CD8-positive, alpha-beta memory T cell (primary cell): Measurements from ENCODE around the gene NCKAP5. TPM values are rescaled to one million over a fixed set of nuclear protein-coding genes. Genes with fewer than 3 reads are reported as not detected.

Experiments
- CTCF ChIA-PET: fragments of 350-600 bp; sonication (Branson Sonifier 250); formaldehyde crosslinking; loops from one replicate; lab custom pipeline; 2021; ENCODE audit warnings: antibody characterized with exemption; lab: Charles Lee
- POLR2A ChIA-PET: fragments of 350-600 bp; sonication (Branson Sonifier 250); formaldehyde crosslinking; loops from one replicate; lab custom pipeline; 2021; ENCODE audit warnings: antibody characterized with exemption; lab: Charles Lee
- DNase-seq, 5 donors: peaks; one replicate each; pipeline versions ENCODE4 v3.0.0 to v3.0.0-alpha.2; 2020 to 2022; ENCODE audit warnings: mixed read lengths in 1 of 5
- H3K27ac ChIP-seq: one replicate; pipeline ENCODE4 v1.7.0; 2013; ENCODE audit warnings: low read depth, mild to moderate bottlenecking, low read length, moderate library complexity
- H3K27me3 ChIP-seq: 2 replicates; pipeline ENCODE4 v1.7.0; 2013; ENCODE audit warnings: low read length, mild to moderate bottlenecking; ENCODE audit not compliant: insufficient read depth, poor library complexity, severe bottlenecking
- H3K36me3 ChIP-seq: 2 replicates; pipeline ENCODE4 v1.7.0; 2013; ENCODE audit warnings: mild to moderate bottlenecking, low read length, moderate library complexity; ENCODE audit not compliant: insufficient read depth
- H3K4me1 ChIP-seq: 2 replicates; pipeline ENCODE4 v1.7.0; 2013; ENCODE audit warnings: mild to moderate bottlenecking, low read length, moderate library complexity; ENCODE audit not compliant: insufficient read depth
- H3K4me3 ChIP-seq: 2 replicates; pipeline ENCODE4 v1.7.0; 2013; ENCODE audit warnings: mild to moderate bottlenecking, low read length
- H3K9me3 ChIP-seq: 2 replicates; pipeline ENCODE4 v1.7.0; 2013; ENCODE audit warnings: mild to moderate bottlenecking, low read length
- H3K27ac Mint-ChIP-seq, 8 donors: one replicate each; pipeline ENCODE4 v1.8.0; 2020 to 2021; ENCODE audit warnings: mixed read lengths in 8 of 8, mild to moderate bottlenecking in 6 of 8, inconsistent platforms in 3 of 8, moderate library complexity in 3 of 8
- H3K27me3 Mint-ChIP-seq, 2 donors: one replicate each; pipeline ENCODE4 v1.8.0; 2020 to 2021; ENCODE audit warnings: mixed read lengths in 2 of 2, mild to moderate bottlenecking in 1 of 2, moderate library complexity in 1 of 2
- H3K36me3 Mint-ChIP-seq, 3 donors: one replicate each; pipeline ENCODE4 v1.8.0; 2020 to 2021; ENCODE audit warnings: mixed read lengths in 3 of 3, inconsistent platforms in 1 of 3, mild to moderate bottlenecking in 1 of 3
- H3K4me1 Mint-ChIP-seq, 3 donors: one replicate each; pipeline ENCODE4 v1.8.0; 2020 to 2021; ENCODE audit warnings: mixed read lengths in 3 of 3, inconsistent platforms in 1 of 3, mild to moderate bottlenecking in 1 of 3
- H3K4me3 Mint-ChIP-seq, 7 donors: one replicate each; pipeline ENCODE4 v1.8.0; 2020 to 2021; ENCODE audit warnings: mixed read lengths in 7 of 7, mild to moderate bottlenecking in 6 of 7, moderate library complexity in 4 of 7, inconsistent platforms in 2 of 7
- H3K9me3 Mint-ChIP-seq, 5 donors: one replicate each; pipeline ENCODE4 v1.8.0; 2020 to 2022; ENCODE audit warnings: mixed read lengths in 5 of 5, mild to moderate bottlenecking in 3 of 5, moderate library complexity in 2 of 5, inconsistent platforms in 1 of 5
- polyA plus RNA-seq: library from polyadenylated mRNA; unstranded; fragments of 300-500 nt; fragmentation: Illumina TruSeq; gene quantifications from one replicate; pipeline ENCODE4 v1.2.3, GENCODE V29; 2021
- total RNA-seq, 2 experiments: library from RNA; stranded (reverse); gene quantifications; one replicate each; pipeline ENCODE4 v1.2.3, GENCODE V29; 2021

The NCKAP5 gene
- total and polyA plus RNA-seq, 3 experiments from 2014 or later, result not detected

DNA sequence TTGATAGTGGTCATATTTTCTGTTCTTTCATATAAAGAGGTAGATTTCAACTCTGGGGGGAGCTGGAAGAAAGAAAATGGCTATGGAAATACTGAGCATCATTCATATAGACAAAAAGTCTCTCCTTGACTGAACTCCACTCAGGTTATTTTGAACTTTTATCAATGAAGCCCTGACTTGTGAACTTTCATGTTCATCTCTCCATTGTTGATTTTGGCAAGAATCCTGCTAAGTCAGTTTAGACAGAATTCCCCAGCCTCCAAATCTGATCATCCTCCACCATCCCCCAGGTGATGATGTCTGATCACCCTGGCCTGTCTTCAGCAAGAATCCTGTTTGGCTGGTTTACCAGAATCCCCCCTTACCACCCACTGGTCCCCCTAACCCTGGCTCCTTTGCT, 395.0 kb downstream of the NCKAP5 start:
- POLR2A ChIA-PET, result no interaction called here
- H3K27ac Mint-ChIP-seq, result no peak overlapping the region
- Histone ChIP-seq H3K27ac (no peak overlapping the region), H3K36me3 (no peaks in the 10 kb centered on the region), H3K4me1 (no peaks in the 10 kb centered on the region), H3K27me3 (no peaks in the 10 kb centered on the region), H3K4me3 (no peak overlapping the region), H3K9me3 (no peaks in the 10 kb centered on the region)
- H3K9me3 Mint-ChIP-seq, result peaks cover 1 to 12% (median 10%) of the 10 kb centered on the region in 5 donors
- no peaks in the 10 kb centered on the region for H3K27me3 Mint-ChIP-seq
- H3K4me1 Mint-ChIP-seq, result no peaks in the 10 kb centered on the region
- H3K4me3 Mint-ChIP-seq, result no peak overlapping the region
- no peaks in the 10 kb centered on the region for H3K36me3 Mint-ChIP-seq
- CTCF ChIA-PET, result no interaction called here
- no peak for DNase-seq

GRCh38 chr2:133171393-133172004, 396.8 kb downstream of the NCKAP5 start:
- no peaks in the 10 kb centered on the region for H3K4me1 ChIP-seq
- CTCF ChIA-PET, result no interaction called here
- no peak overlapping the region for H3K27ac ChIP-seq
- Mint-ChIP-seq H3K27me3 (no peaks in the 10 kb centered on the region), H3K9me3 (peaks cover 1 to 10% (median 7%) of the 10 kb centered on the region in 5 donors), H3K27ac (no peak overlapping the region), H3K4me3 (no peak overlapping the region), H3K4me1 (no peaks in the 10 kb centered on the region), H3K36me3 (no peaks in the 10 kb centered on the region)
- H3K9me3 ChIP-seq, result no peaks in the 10 kb centered on the region
- H3K27me3 ChIP-seq, result no peaks in the 10 kb centered on the region
- no peak for DNase-seq
- H3K4me3 ChIP-seq, result no peak overlapping the region
- POLR2A ChIA-PET, result no interaction called here
- no peaks in the 10 kb centered on the region for H3K36me3 ChIP-seq

GRCh38 chr2:133169274-133169912, 398.9 kb downstream of the NCKAP5 start:
- no peak overlapping the region for H3K27ac Mint-ChIP-seq
- Histone ChIP-seq H3K27me3 (no peaks in the 10 kb centered on the region), H3K4me1 (no peaks in the 10 kb centered on the region), H3K4me3 (no peak overlapping the region), H3K36me3 (no peaks in the 10 kb centered on the region), H3K9me3 (no peaks in the 10 kb centered on the region), H3K27ac (no peak overlapping the region)
- no peak for DNase-seq
- peaks cover 0 to 7% (median 4%) of the 10 kb centered on the region in 5 donors for H3K9me3 Mint-ChIP-seq
- CTCF ChIA-PET, result no interaction called here
- no peak overlapping the region for H3K4me3 Mint-ChIP-seq
- no peaks in the 10 kb centered on the region for H3K36me3 Mint-ChIP-seq
- no peaks in the 10 kb centered on the region for H3K27me3 Mint-ChIP-seq
- POLR2A ChIA-PET, result no interaction called here
- H3K4me1 Mint-ChIP-seq, result no peaks in the 10 kb centered on the region

- H3K27me3 ChIP-seq, result no peaks in the 10 kb centered on the region
- DNase-seq, result no peak
- H3K27ac ChIP-seq, result no peak overlapping the region
- H3K9me3 ChIP-seq, result no peaks in the 10 kb centered on the region
- Mint-ChIP-seq H3K27me3 (no peaks in the 10 kb centered on the region), H3K9me3 (peaks cover 0 to 8% (median 4%) of the 10 kb centered on the region in 5 donors), H3K27ac (no peak overlapping the region), H3K4me3 (no peak overlapping the region), H3K36me3 (no peaks in the 10 kb centered on the region), H3K4me1 (no peaks in the 10 kb centered on the region)
- H3K36me3 ChIP-seq, result no peaks in the 10 kb centered on the region
- no peaks in the 10 kb centered on the region for H3K4me1 ChIP-seq
- POLR2A ChIA-PET, result no interaction called here
- CTCF ChIA-PET, result no interaction called here
- H3K4me3 ChIP-seq, result no peak overlapping the region
These were observed 400.3 kb downstream of the NCKAP5 start for GRCh38 chr2:133167990-133168389.

DNA sequence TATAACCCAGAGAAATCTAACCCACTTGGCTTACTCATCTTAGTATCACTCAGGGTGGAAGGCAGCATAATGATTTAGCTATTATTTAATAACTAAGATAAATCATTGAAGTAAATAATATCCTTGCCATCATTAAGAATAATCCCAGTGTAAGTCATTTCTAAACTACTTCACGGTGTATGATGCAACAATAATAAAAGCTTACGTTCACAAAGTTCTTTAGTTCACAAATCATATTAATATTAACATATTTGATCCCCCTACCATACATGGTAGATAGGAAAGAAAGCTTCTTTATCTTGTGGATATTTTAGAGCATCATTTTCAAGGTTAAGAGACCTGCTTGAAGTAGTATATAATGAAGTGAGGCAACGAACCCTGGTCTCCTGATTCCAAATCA, 401.0 kb downstream of the NCKAP5 start:
- no peaks in the 10 kb centered on the region for H3K9me3 ChIP-seq
- H3K27ac ChIP-seq, result no peak overlapping the region
- no peak overlapping the region for H3K27ac Mint-ChIP-seq
- peaks cover 0 to 10% (median 7%) of the 10 kb centered on the region in 5 donors for H3K9me3 Mint-ChIP-seq
- H3K4me3 Mint-ChIP-seq, result no peak overlapping the region
- no peaks in the 10 kb centered on the region for H3K27me3 ChIP-seq
- H3K4me1 Mint-ChIP-seq, result no peaks in the 10 kb centered on the region
- H3K36me3 ChIP-seq, result no peaks in the 10 kb centered on the region
- H3K27me3 Mint-ChIP-seq, result no peaks in the 10 kb centered on the region
- H3K4me3 ChIP-seq, result no peak overlapping the region
- H3K36me3 Mint-ChIP-seq, result no peaks in the 10 kb centered on the region
- no peak for DNase-seq
- H3K4me1 ChIP-seq, result no peaks in the 10 kb centered on the region
- POLR2A ChIA-PET, result no interaction called here
- CTCF ChIA-PET, result no interaction called here

DNA sequence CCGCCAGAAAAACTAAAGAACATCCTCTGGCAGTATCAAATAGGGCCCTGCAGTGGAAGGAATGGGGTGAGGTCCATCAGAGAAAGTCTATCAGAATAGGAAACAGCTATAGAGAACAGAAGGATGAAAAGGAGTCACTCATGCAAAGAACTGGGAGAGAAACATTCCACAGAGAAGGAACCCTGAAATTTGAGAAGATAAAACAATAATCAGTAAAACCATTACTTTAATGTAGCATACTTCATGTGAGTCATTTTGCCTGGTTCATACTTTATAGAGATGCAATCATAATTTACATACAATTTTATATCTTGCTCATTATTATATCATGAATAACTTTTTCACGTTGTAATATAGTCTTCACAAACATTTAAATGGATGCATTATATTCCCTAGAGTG, 402.2 kb downstream of the NCKAP5 start:
- ChIA-PET CTCF (no interaction called here), POLR2A (no interaction called here)
- DNase-seq, result no peak
- Histone ChIP-seq H3K27me3 (no peaks in the 10 kb centered on the region), H3K4me3 (no peak overlapping the region), H3K4me1 (no peaks in the 10 kb centered on the region), H3K27ac (no peak overlapping the region), H3K9me3 (no peaks in the 10 kb centered on the region), H3K36me3 (no peaks in the 10 kb centered on the region)
- H3K9me3 Mint-ChIP-seq, result peaks cover 0 to 16% (median 7%) of the 10 kb centered on the region in 5 donors
- no peaks in the 10 kb centered on the region for H3K27me3 Mint-ChIP-seq
- H3K36me3 Mint-ChIP-seq, result no peaks in the 10 kb centered on the region
- H3K4me3 Mint-ChIP-seq, result no peak overlapping the region
- H3K4me1 Mint-ChIP-seq, result no peaks in the 10 kb centered on the region
- no peak overlapping the region for H3K27ac Mint-ChIP-seq

DNA sequence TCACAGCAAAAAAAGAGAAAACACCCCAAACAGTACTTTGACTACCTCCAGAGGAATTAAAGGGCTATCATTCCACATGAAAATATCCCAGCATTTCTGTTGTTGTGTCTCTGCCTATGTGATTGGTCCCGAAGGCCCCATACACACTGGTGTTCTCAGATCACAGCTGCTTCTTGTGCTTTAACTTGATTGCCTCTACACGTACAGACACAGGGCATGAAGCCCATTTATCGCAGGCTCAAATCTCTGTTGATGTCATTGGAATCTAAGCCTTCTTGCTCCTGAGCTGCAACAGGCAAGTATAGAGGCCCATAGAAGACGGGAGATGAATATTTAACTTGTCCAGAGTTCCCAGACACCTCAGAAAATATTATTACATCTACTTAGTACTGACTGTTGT, 405.2 kb downstream of the NCKAP5 start:
- peaks cover 0 to 19% (median 1%) of the 10 kb centered on the region in 5 donors for H3K9me3 Mint-ChIP-seq
- H3K27me3 ChIP-seq, result no peaks in the 10 kb centered on the region
- DNase-seq, result no peak
- no peak overlapping the region for H3K27ac Mint-ChIP-seq
- H3K4me1 ChIP-seq, result no peaks in the 10 kb centered on the region
- H3K9me3 ChIP-seq, result no peaks in the 10 kb centered on the region
- H3K36me3 ChIP-seq, result no peaks in the 10 kb centered on the region
- no peaks in the 10 kb centered on the region for H3K36me3 Mint-ChIP-seq
- H3K4me3 Mint-ChIP-seq, result no peak overlapping the region
- no peak overlapping the region for H3K4me3 ChIP-seq
- H3K27me3 Mint-ChIP-seq, result no peaks in the 10 kb centered on the region
- POLR2A ChIA-PET, result no interaction called here
- no peak overlapping the region for H3K27ac ChIP-seq
- no peaks in the 10 kb centered on the region for H3K4me1 Mint-ChIP-seq
- CTCF ChIA-PET, result no interaction called here

DNA sequence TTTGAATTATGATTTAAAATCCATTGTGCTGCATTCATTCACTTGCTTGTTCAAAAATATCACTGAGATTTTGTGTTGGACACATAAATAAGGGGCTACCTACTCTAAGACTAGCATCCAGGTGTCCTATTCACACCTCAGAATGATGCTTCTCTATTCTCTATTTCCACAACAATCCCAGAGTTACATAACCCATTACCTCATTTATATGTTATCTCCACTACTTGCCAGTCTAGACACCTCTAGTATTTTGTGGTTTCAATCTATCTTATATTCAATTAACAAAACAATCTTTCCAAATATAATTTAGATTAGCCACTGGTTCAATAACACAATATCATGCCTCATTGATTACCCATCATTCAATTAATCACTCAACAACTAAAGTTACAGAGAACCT, 409.8 kb downstream of the NCKAP5 start:
- ChIA-PET POLR2A (no interaction called here), CTCF (no interaction called here)
- Histone ChIP-seq H3K4me1 (no peaks in the 10 kb centered on the region), H3K36me3 (no peaks in the 10 kb centered on the region), H3K27ac (no peak overlapping the region), H3K4me3 (no peak overlapping the region), H3K27me3 (no peaks in the 10 kb centered on the region), H3K9me3 (no peaks in the 10 kb centered on the region)
- no peaks in the 10 kb centered on the region for H3K36me3 Mint-ChIP-seq
- H3K9me3 Mint-ChIP-seq, result peaks cover 0 to 19% (median 4%) of the 10 kb centered on the region in 5 donors
- no peak overlapping the region for H3K27ac Mint-ChIP-seq
- H3K4me3 Mint-ChIP-seq, result no peak overlapping the region
- H3K4me1 Mint-ChIP-seq, result no peaks in the 10 kb centered on the region
- peaks cover 0 to 1% of the 10 kb centered on the region in 2 donors for H3K27me3 Mint-ChIP-seq
- DNase-seq, result no peak
